SK-N-MC (cell line): ENCODE measurements around the gene CCDC137.
A peak's percentile ranks its signal among the peaks of the same experiment; 100 is the strongest.

Source experiments
- DNase-seq: peaks from one replicate; pipeline ENCODE4 v3.0.0-alpha.2; 2011; ENCODE audit warnings: low read depth, low spot score
- H3K27ac ChIP-seq: fragments of 200-600 bp; sonication (generic); 2 replicates; pipeline ENCODE4 v1.5.1; 2016; ENCODE audit warnings: mixed run types
- H3K36me3 ChIP-seq: fragments of 200-600 bp; sonication (generic); 2 replicates; pipeline ENCODE4 v1.6.1; 2017; ENCODE audit warnings: antibody characterized with exemption, low read length, mixed read lengths; ENCODE audit not compliant: insufficient read depth
- H3K4me3 ChIP-seq: fragments of 200-600 bp; sonication (generic); 2 replicates; pipeline ENCODE4 v1.5.1; 2016
- H3K9ac ChIP-seq: fragments of 200-600 bp; sonication (generic); 2 replicates; pipeline ENCODE4 v1.8.0; 2017; ENCODE audit warnings: mixed run types, mixed read lengths; ENCODE audit not compliant: insufficient read length
- H3K9me3 ChIP-seq: fragments of 200-600 bp; sonication (generic); 2 replicates; pipeline ENCODE4 v1.6.1; 2017; ENCODE audit warnings: low read depth, mild to moderate bottlenecking, antibody characterized with exemption, low read length, moderate library complexity, mixed read lengths
- EZH2 ChIP-seq: fragments of 200-600 bp; sonication (generic); IDR thresholded peaks from one replicate; pipeline ENCODE4 v1.6.1; 2017; ENCODE audit warnings: antibody characterized with exemption
- FOXP2 ChIP-seq: optimal IDR thresholded peaks from 2 replicates; pipeline ENCODE3; 2011; ENCODE audit warnings: mild to moderate bottlenecking, moderate library complexity; ENCODE audit not compliant: insufficient read depth; ENCODE audit errors: extremely low read length, control extremely low read depth
- POLR2AphosphoS5 ChIP-seq: IDR thresholded peaks from 2 replicates; pipeline ENCODE4 v1.6.1; 2012; ENCODE audit warnings: mild to moderate bottlenecking, low read depth, low read length, borderline replicate concordance

Gene CCDC137

GRCh38 chr17:81691196-81691595, 24.7 kb downstream of the CCDC137 start:
- peak overlapping the region; percentile 46; the same call in 1 of the 2 replicates for H3K27ac ChIP-seq
- no peak overlapping the region for H3K4me3 ChIP-seq
- H3K9ac ChIP-seq = no peak overlapping the region
- peaks cover 77% of the 10 kb centered on the region for H3K36me3 ChIP-seq
- no peak for DNase-seq
- no peak for TF ChIP-seq POLR2AphosphoS5
- no peak for TF ChIP-seq FOXP2
- TF ChIP-seq EZH2 = no peak
- no peaks in the 10 kb centered on the region for H3K9me3 ChIP-seq

GRCh38 chr17:81691608-81692007, 25.1 kb downstream of the CCDC137 start:
- no peak overlapping the region for H3K4me3 ChIP-seq
- H3K36me3 ChIP-seq = peaks cover 77% of the 10 kb centered on the region
- H3K9me3 ChIP-seq = no peaks in the 10 kb centered on the region
- H3K9ac ChIP-seq = no peak overlapping the region
- H3K27ac ChIP-seq = no peak overlapping the region
- TF ChIP-seq POLR2AphosphoS5 = no peak
- no peak for TF ChIP-seq FOXP2
- no peak for TF ChIP-seq EZH2
- DNase-seq = no peak

- Histone ChIP-seq H3K36me3 (peaks cover 84% of the 10 kb centered on the region), H3K9me3 (no peaks in the 10 kb centered on the region), H3K9ac (no peak overlapping the region), H3K4me3 (no peak overlapping the region), H3K27ac (no peak overlapping the region)
- DNase-seq = no peak
- no peak; the same call in 1 of the 2 replicates for TF ChIP-seq POLR2AphosphoS5
- no peak for TF ChIP-seq FOXP2
- TF ChIP-seq EZH2 = no peak
Measured at GRCh38 chr17:81693509-81694210, 27.1 kb downstream of the CCDC137 start.

- Histone ChIP-seq H3K36me3 (peaks cover 82% of the 10 kb centered on the region), H3K9me3 (no peaks in the 10 kb centered on the region), H3K9ac (no peak overlapping the region), H3K4me3 (no peak overlapping the region), H3K27ac (no peak overlapping the region)
- no peak for TF ChIP-seq EZH2
- no peak for TF ChIP-seq FOXP2
- no peak for TF ChIP-seq POLR2AphosphoS5
- DNase-seq = no peak
Measured at GRCh38 chr17:81694810-81695209, 28.3 kb downstream of the CCDC137 start.

- Histone ChIP-seq H3K9me3 (no peaks in the 10 kb centered on the region), H3K36me3 (peaks cover 78% of the 10 kb centered on the region), H3K4me3 (no peak overlapping the region), H3K27ac (no peak overlapping the region), H3K9ac (no peak overlapping the region)
- TF ChIP-seq POLR2AphosphoS5 = no peak; the same call in 1 of the 2 replicates
- TF ChIP-seq EZH2 = no peak
- TF ChIP-seq FOXP2 = no peak
- DNase-seq = no peak
Measured at GRCh38 chr17:81695211-81695610, 28.7 kb downstream of the CCDC137 start.

- Histone ChIP-seq H3K4me3 (no peak overlapping the region), H3K27ac (no peak overlapping the region), H3K9ac (no peak overlapping the region), H3K9me3 (no peaks in the 10 kb centered on the region), H3K36me3 (peaks cover 76% of the 10 kb centered on the region)
- DNase-seq = no peak
- no peak for TF ChIP-seq FOXP2
- no peak for TF ChIP-seq POLR2AphosphoS5
- TF ChIP-seq EZH2 = no peak
Measured at GRCh38 chr17:81695801-81696200, 29.3 kb downstream of the CCDC137 start.

GRCh38 chr17:81696218-81696941, 29.8 kb downstream of the CCDC137 start:
- Histone ChIP-seq H3K9ac (no peak overlapping the region), H3K4me3 (no peak overlapping the region), H3K36me3 (peaks cover 79% of the 10 kb centered on the region), H3K9me3 (no peaks in the 10 kb centered on the region), H3K27ac (no peak overlapping the region)
- no peak for DNase-seq
- no peak for TF ChIP-seq EZH2
- peak; percentile 15; the same call in 1 of the 2 replicates for TF ChIP-seq POLR2AphosphoS5
- no peak for TF ChIP-seq FOXP2

- TF ChIP-seq POLR2AphosphoS5 (no peak), FOXP2 (no peak), EZH2 (no peak)
- Histone ChIP-seq H3K9ac (no peak overlapping the region), H3K36me3 (peaks cover 72% of the 10 kb centered on the region)
Measured at GRCh38 chr17:81697261-81698044, 30.9 kb downstream of the CCDC137 start.

More at GRCh38 chr17:81697261-81698044, 30.9 kb downstream of the CCDC137 start:
- no peak for DNase-seq
- Histone ChIP-seq H3K27ac (no peak overlapping the region), H3K4me3 (no peak overlapping the region), H3K9me3 (no peaks in the 10 kb centered on the region)
